GM12878 (cell line): ENCODE measurements around the gene COL9A1. TPM values are rescaled to one million over a fixed set of nuclear protein-coding genes. Genes with fewer than 3 reads are reported as not detected.
"Not testable (repeated sequence)": the region's sequence is repeated elsewhere in the genome, so short reads cannot be mapped to it uniquely, and the experiment has no call there.

Experiments used
- ATAC-seq: fragments of 200-7000 bp; cut with Tn5 transposase; 3 replicates; pipeline ENCODE4 v1.9.1; 2020; ENCODE audit warnings: mild to moderate bottlenecking, moderate library complexity
- BruUV-seq: library from RNA; stranded (reverse); fragments of 400-500 nt; replicated peaks from 2 replicates; lab custom pipeline; 2021; lab: Mats Ljungman, UMichigan
- CTCF ChIA-PET: fragments of 300-600 bp; sonication (Branson Sonifier 250); formaldehyde crosslinking; extraction: SDS; loops from one replicate; lab custom pipeline; 2021; ENCODE audit warnings: inconsistent platforms; lab: Yijun Ruan, JAX
- POLR2A ChIA-PET: fragments of 350-600 bp; formaldehyde crosslinking; extraction: SDS; loops from one replicate; lab custom pipeline; 2021; ENCODE audit warnings: inconsistent platforms; lab: Charles Lee
- RAD21 ChIA-PET: fragments of 300-600 bp; sonication (Branson Sonifier 250); formaldehyde crosslinking; loops from one replicate; lab custom pipeline; 2023; ENCODE audit warnings: antibody characterized with exemption; ENCODE audit not compliant: unreplicated experiment; lab: Charles Lee
- SMC1A ChIA-PET: fragments of 300-600 bp; sonication (Branson Sonifier 250); formaldehyde crosslinking; loops from one replicate; lab custom pipeline; 2023; ENCODE audit not compliant: unreplicated experiment, uncharacterized antibody; lab: Charles Lee
- DNase-seq: peaks from one replicate; pipeline ENCODE4 v3.0.0-alpha.2; 2011; ENCODE audit warnings: low read depth, low spot score
- FAIRE-seq: peaks from 3 replicates; lab custom pipeline; 2011; peaks lifted over from hg19 to GRCh38; lab: Jason Lieb, UNC
- H2AFZ ChIP-seq: 2 replicates; pipeline ENCODE4 v1.6.0; 2011; ENCODE audit warnings: low read depth, low read length, control low read depth; ENCODE audit not compliant: control insufficient read depth
- H3K27ac ChIP-seq: 2 replicates; pipeline ENCODE4 v1.5.1; 2011; ENCODE audit warnings: control low read depth; ENCODE audit not compliant: control insufficient read depth, insufficient read depth
- H3K27me3 ChIP-seq, 2 experiments: replicated peaks in 1 of 2; 2 replicates each; pipeline versions ENCODE4 v1.6.0 to v1.6.1; 2011; ENCODE audit warnings: low read length in 1 of 2; ENCODE audit not compliant: control insufficient read depth in 2 of 2, insufficient read depth in 2 of 2
- H3K36me3 ChIP-seq, 2 experiments: 2 replicates each; pipeline ENCODE4 v1.5.1; 2011; ENCODE audit warnings: low read length in 1 of 2; ENCODE audit not compliant: control insufficient read depth in 2 of 2, insufficient read depth in 2 of 2
- H3K4me1 ChIP-seq: 2 replicates; pipeline ENCODE4 v1.6.1; 2011; ENCODE audit warnings: mild to moderate bottlenecking, low read length, moderate library complexity, mixed read lengths; ENCODE audit not compliant: control insufficient read depth, insufficient read depth
- H3K4me2 ChIP-seq: 2 replicates; pipeline ENCODE4 v1.6.0; 2011; ENCODE audit warnings: control low read depth; ENCODE audit not compliant: control insufficient read depth, insufficient read depth
- H3K4me3 ChIP-seq: fragments of 200-600 bp; sonication (generic); 2 replicates; pipeline ENCODE4 v1.5.1; 2016
- H3K79me2 ChIP-seq: 2 replicates; pipeline ENCODE4 v1.6.0; 2011; ENCODE audit warnings: low read length; ENCODE audit not compliant: control insufficient read depth, insufficient read depth
- H3K9ac ChIP-seq: 2 replicates; pipeline ENCODE4 v1.8.0; 2011; ENCODE audit warnings: low read length, control low read depth, mixed read lengths; ENCODE audit not compliant: control insufficient read depth, insufficient read depth
- H3K9me3 ChIP-seq: replicated peaks from 3 replicates; pipeline ENCODE4 v1.5.1; 2011; ENCODE audit warnings: mild to moderate bottlenecking, low read length; ENCODE audit not compliant: control insufficient read depth, insufficient read depth
- H4K20me1 ChIP-seq: 2 replicates; pipeline ENCODE4 v1.6.0; 2011; ENCODE audit not compliant: control insufficient read depth, insufficient read depth
- ZNF687 ChIP-seq: fragments of 450-650 bp; IDR thresholded peaks from 2 replicates; pipeline ENCODE4 v1.6.1; 2017; ENCODE audit warnings: mild to moderate bottlenecking, moderate library complexity
- WGBS: methylation state at CpG from one replicate; pipeline ENCODE4 v1.1.6; 2016; ENCODE audit warnings: low lambda C conversion rate; ENCODE audit not compliant: insufficient replicate concordance, insufficient coverage; ENCODE audit errors: missing lambda C conversion rate; 5-methylcytosine and 5-hydroxymethylcytosine counted together
- in situ Hi-C: fragments of 300-500 bp; cut with MboI; formaldehyde crosslinking; loops from 9 replicates; pipeline ENCODE4 v1.14.3; 2018; ENCODE audit warnings: mixed read lengths
- intact Hi-C: fragments of 100-400 bp; cut with micrococcal nuclease; formaldehyde crosslinking; loops from one replicate; pipeline ENCODE4 v1.14.2; 2022; ENCODE audit not compliant: unreplicated experiment
- polyA plus RNA-seq, 11 experiments: library from polyadenylated mRNA; depleted of rRNA in 4 of 11; unstranded in 6 of 11; stranded (reverse) in 5 of 11; fragments of >200 nt; fragmentation: Nextera tagmentation in 4 of 11; fragmentation: Illumina TruSeq in 1 of 11; extraction: Ambion mirVana in 4 of 11; extraction: Trizol in 1 of 11; gene quantifications; 1 replicate in 1 of 11; 2 replicates in 10 of 11; pipeline versions ENCODE4 v1.2.1 to v1.2.3, GENCODE V29; 2011 to 2016; ENCODE audit warnings: inconsistent platforms in 2 of 11, missing spikeins in 2 of 11, low read depth in 1 of 11
- total RNA-seq, 4 experiments: library from RNA; depleted of rRNA in 3 of 4; stranded (reverse); fragments of >200 nt in 3 of 4; fragmentation: Illumina TruSeq in 1 of 4; extraction: Trizol in 1 of 4; gene quantifications; 2 replicates each; pipeline versions ENCODE4 v1.2.1 to v1.2.3, GENCODE V29; 2013 to 2021

Gene COL9A1
- total and polyA plus RNA-seq, 10 of the 15 experiments (the other 5 are each of a cell fraction or from before 2014, with no cell fraction given), result not detected

DNA sequence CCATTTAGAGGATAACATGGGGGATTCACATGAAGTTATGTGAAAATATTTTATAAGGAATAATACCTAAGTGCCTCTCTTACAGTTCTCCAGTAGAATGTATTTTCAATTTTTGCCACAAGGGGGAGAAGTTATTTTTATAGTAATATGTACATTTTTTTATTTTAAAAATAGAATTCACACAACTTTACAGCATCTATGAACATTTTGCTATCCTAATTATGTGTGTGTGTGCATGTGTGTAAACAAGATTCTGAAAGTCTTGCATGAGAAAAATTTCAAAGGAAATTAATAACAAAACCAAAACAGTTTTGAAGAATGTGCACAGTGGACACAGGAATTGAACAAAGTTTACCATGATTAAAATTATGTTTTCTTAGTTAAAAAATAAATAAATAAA is 5.3 kb upstream of the COL9A1 start:
- H3K79me2 ChIP-seq, H3K27ac ChIP-seq, DNase-seq, H3K4me1 ChIP-seq, H3K36me3 ChIP-seq, intact Hi-C loops, H3K9me3 ChIP-seq, H3K4me3 ChIP-seq, POLR2A ChIA-PET, H2AFZ ChIP-seq, BruUV-seq, H3K27me3 ChIP-seq, H3K4me2 ChIP-seq, H3K9ac ChIP-seq, H4K20me1 ChIP-seq: not testable (repeated sequence)
- ChIA-PET CTCF (interaction anchor here (0.9 to 6.6 kb wide), 22 partner anchors 8 to 710 kb away, joined by 3 to 257 read pairs (median 8); partner anchors contain the start of gene FAM135A), SMC1A (interaction anchor here (1.0 to 6.7 kb wide), 12 partner anchors 15 to 705 kb away, joined by 3 to 103 read pairs (median 4); no protein-coding TSS in a partner anchor), RAD21 (interaction anchor here (1.2 to 6.7 kb wide), 2 partner anchors 61 to 87 kb away, joined by 6 to 84 read pairs; no protein-coding TSS in a partner anchor)
- FAIRE-seq (peak; percentile 62), ATAC-seq (peak; percentile 48; the same call in 2 of the 3 replicates)
- in situ Hi-C loops, result loop anchor here (10.0 kb wide), 1 partner anchor 707 kb away; no protein-coding TSS in a partner anchor

- Histone ChIP-seq H3K27ac (no peak overlapping the region), H3K9ac (no peak overlapping the region), H3K4me2 (no peak overlapping the region), H3K4me3 (no peak overlapping the region), H4K20me1 (no peaks in the 10 kb centered on the region), H3K79me2 (no peaks in the 10 kb centered on the region), H3K27me3 (no peaks in the 10 kb centered on the region), H2AFZ (no peak overlapping the region), H3K4me1 (0 out of 2 replicates have a peak, but pooled peaks cover under 1% of the 10 kb centered on the region), H3K9me3 (no peaks in the 10 kb centered on the region), H3K36me3 (no peaks in the 10 kb centered on the region)
- WGBS, result 1% methylated on average over 3 of the region's 3 CpGs
- CTCF ChIA-PET, result interaction anchor here (0.9 to 3.7 kb wide), 8 partner anchors 48 to 707 kb away, joined by 3 to 23 read pairs (median 4); no protein-coding TSS in a partner anchor
- no TSS peak for BruUV-seq
- POLR2A ChIA-PET, result no interaction called here
- intact Hi-C loops (no loop called here), in situ Hi-C loops (loop anchor here (10.0 kb wide), 1 partner anchor 708 kb away; no protein-coding TSS in a partner anchor)
- RAD21 ChIA-PET, result interaction anchor here (1.3 kb wide), 1 partner anchor 86 kb away, joined by 3 read pairs; no protein-coding TSS in a partner anchor
- SMC1A ChIA-PET, result interaction anchor here (0.6 to 1.8 kb wide), 3 partner anchors 86 to 588 kb away, joined by 3 to 4 read pairs (median 3); no protein-coding TSS in a partner anchor
- ATAC-seq (no peak), FAIRE-seq (no peak), DNase-seq (no peak)
- TF ChIP-seq ZNF687, result no peak
Observed at GRCh38 chr6:70307008-70307407, 4.1 kb upstream of the COL9A1 start.
